NCI-H510A treated with DMSO at 0.1 percent for 48 hours (cell line): ENCODE data around the gene MEGF9.
"Not testable (repeated sequence)": the region's sequence is repeated elsewhere in the genome, so short reads cannot be mapped to it uniquely, and the experiment has no call there.

Experiments
- DNase-seq: peaks from one replicate; lab custom pipeline; 2025; lab: John Stamatoyannopoulos, UW

Gene MEGF9

GRCh38 chr9:120571443-120572257, 142.6 kb downstream of the MEGF9 start:
- no peak for DNase-seq

GRCh38 chr9:120570296-120570695, 144.0 kb downstream of the MEGF9 start:
- no peak for DNase-seq

GRCh38 chr9:120569556-120569955, 144.7 kb downstream of the MEGF9 start:
- DNase-seq: no peak

- no peak for DNase-seq
Observed at GRCh38 chr9:120568816-120569215, 145.5 kb downstream of the MEGF9 start.

GRCh38 chr9:120567874-120568273, 146.4 kb downstream of the MEGF9 start:
- DNase-seq: no peak

GRCh38 chr9:120567081-120567480, 147.2 kb downstream of the MEGF9 start:
- no peak for DNase-seq

GRCh38 chr9:120564589-120564988, 149.7 kb downstream of the MEGF9 start:
- DNase-seq: no peak

- no peak for DNase-seq
Observed at GRCh38 chr9:120562861-120563443, 151.3 kb downstream of the MEGF9 start.

- DNase-seq: no peak
Observed at GRCh38 chr9:120561709-120562108, 152.6 kb downstream of the MEGF9 start.

- DNase-seq: no peak
Observed at GRCh38 chr9:120559546-120559945, 154.7 kb downstream of the MEGF9 start.

GRCh38 chr9:120558454-120558853, 155.8 kb downstream of the MEGF9 start:
- no peak for DNase-seq

GRCh38 chr9:120557205-120557604, 157.1 kb downstream of the MEGF9 start:
- DNase-seq: no peak

- no peak for DNase-seq
Observed at GRCh38 chr9:120556775-120557174, 157.5 kb downstream of the MEGF9 start.

- no peak for DNase-seq
Observed at GRCh38 chr9:120555839-120556238, 158.4 kb downstream of the MEGF9 start.

- DNase-seq: not testable (repeated sequence)
Observed at GRCh38 chr9:120552210-120552704, 162.0 kb downstream of the MEGF9 start.
